H7 (cell line): ENCODE measurements around the gene CREG2. TPM values are rescaled to one million over a fixed set of nuclear protein-coding genes. Genes with fewer than 3 reads are reported as not detected.

Experiments used
- DNase-seq: peaks from one replicate; pipeline ENCODE4 v3.0.0; 2012
- H3K27me3 ChIP-seq: 2 replicates; pipeline ENCODE4 v1.6.0; 2011; ENCODE audit warnings: mild to moderate bottlenecking, low read length; ENCODE audit not compliant: control insufficient read depth, insufficient read depth
- H3K36me3 ChIP-seq: replicated peaks from 2 replicates; pipeline ENCODE4 v1.5.1; 2011; ENCODE audit warnings: low read length; ENCODE audit not compliant: control insufficient read depth, insufficient read depth
- H3K4me3 ChIP-seq: 2 replicates; pipeline ENCODE4 v1.5.1; 2011; ENCODE audit warnings: low read depth, mild to moderate bottlenecking, control low read depth, low read length, moderate library complexity; ENCODE audit not compliant: insufficient read depth
- total RNA-seq: library from RNA; depleted of rRNA; stranded (reverse); fragments of >200 nt; shearing (Covaris generic); gene quantifications from 2 replicates; pipeline ENCODE4 v1.2.3, GENCODE V29; 2014

CREG2 gene
- total RNA-seq, 1 experiment from 2014 or later = 0.03 TPM

GRCh38 chr2:101371636-101372035, 15.7 kb downstream of the CREG2 start:
- H3K27me3 ChIP-seq = no peaks in the 10 kb centered on the region
- no peaks in the 10 kb centered on the region for H3K36me3 ChIP-seq
- DNase-seq = no peak
- H3K4me3 ChIP-seq = no peak overlapping the region

- no peak for DNase-seq
- Histone ChIP-seq H3K27me3 (no peaks in the 10 kb centered on the region; the same call in 1 of the 2 replicates), H3K4me3 (no peak overlapping the region), H3K36me3 (no peaks in the 10 kb centered on the region)
Observed at GRCh38 chr2:101369100-101369499, 18.2 kb downstream of the CREG2 start.

- no peaks in the 10 kb centered on the region for H3K36me3 ChIP-seq
- DNase-seq = no peak
- no peaks in the 10 kb centered on the region; the same call in 1 of the 2 replicates for H3K27me3 ChIP-seq
- no peak overlapping the region for H3K4me3 ChIP-seq
Observed at GRCh38 chr2:101368376-101368775, 18.9 kb downstream of the CREG2 start.

- Histone ChIP-seq H3K4me3 (no peak overlapping the region), H3K27me3 (no peaks in the 10 kb centered on the region; the same call in 1 of the 2 replicates), H3K36me3 (no peaks in the 10 kb centered on the region)
- DNase-seq = no peak
Observed at GRCh38 chr2:101367508-101367907, 19.8 kb downstream of the CREG2 start.

- Histone ChIP-seq H3K27me3 (no peaks in the 10 kb centered on the region; the same call in 1 of the 2 replicates), H3K4me3 (no peak overlapping the region), H3K36me3 (no peaks in the 10 kb centered on the region)
- no peak for DNase-seq
Observed at GRCh38 chr2:101364878-101365277, 22.4 kb downstream of the CREG2 start.

GRCh38 chr2:101362777-101363176, 24.5 kb downstream of the CREG2 start:
- Histone ChIP-seq H3K4me3 (no peak overlapping the region), H3K27me3 (no peaks in the 10 kb centered on the region; the same call in 1 of the 2 replicates), H3K36me3 (no peaks in the 10 kb centered on the region)
- no peak for DNase-seq

GRCh38 chr2:101362316-101362715, 25.0 kb downstream of the CREG2 start:
- no peak overlapping the region for H3K4me3 ChIP-seq
- H3K36me3 ChIP-seq = no peaks in the 10 kb centered on the region
- H3K27me3 ChIP-seq = no peaks in the 10 kb centered on the region; the same call in 1 of the 2 replicates
- no peak for DNase-seq

GRCh38 chr2:101361522-101361921, 25.8 kb downstream of the CREG2 start:
- Histone ChIP-seq H3K4me3 (no peak overlapping the region), H3K27me3 (no peaks in the 10 kb centered on the region; the same call in 1 of the 2 replicates), H3K36me3 (no peaks in the 10 kb centered on the region)
- no peak for DNase-seq

- no peaks in the 10 kb centered on the region for H3K36me3 ChIP-seq
- H3K27me3 ChIP-seq = no peaks in the 10 kb centered on the region; the same call in 1 of the 2 replicates
- H3K4me3 ChIP-seq = no peak overlapping the region
- DNase-seq = no peak
Observed at GRCh38 chr2:101361121-101361520, 26.2 kb downstream of the CREG2 start.

GRCh38 chr2:101360232-101360631, 27.1 kb downstream of the CREG2 start:
- Histone ChIP-seq H3K27me3 (no peaks in the 10 kb centered on the region; the same call in 1 of the 2 replicates), H3K36me3 (no peaks in the 10 kb centered on the region), H3K4me3 (no peak overlapping the region)
- no peak for DNase-seq

- Histone ChIP-seq H3K27me3 (no peaks in the 10 kb centered on the region; the same call in 1 of the 2 replicates), H3K4me3 (no peak overlapping the region), H3K36me3 (no peaks in the 10 kb centered on the region)
- no peak for DNase-seq
Observed at GRCh38 chr2:101359410-101359954, 27.8 kb downstream of the CREG2 start.

GRCh38 chr2:101357376-101357775, 29.9 kb downstream of the CREG2 start:
- Histone ChIP-seq H3K36me3 (no peaks in the 10 kb centered on the region), H3K4me3 (no peak overlapping the region), H3K27me3 (no peaks in the 10 kb centered on the region)
- DNase-seq = no peak

- H3K27me3 ChIP-seq = no peaks in the 10 kb centered on the region
- DNase-seq = no peak
- H3K36me3 ChIP-seq = no peaks in the 10 kb centered on the region
- no peak overlapping the region for H3K4me3 ChIP-seq
Observed at GRCh38 chr2:101356521-101356920, 30.8 kb downstream of the CREG2 start.

GRCh38 chr2:101356055-101356454, 31.2 kb downstream of the CREG2 start:
- Histone ChIP-seq H3K4me3 (no peak overlapping the region), H3K36me3 (no peaks in the 10 kb centered on the region), H3K27me3 (no peaks in the 10 kb centered on the region)
- no peak for DNase-seq

- no peak for DNase-seq
- Histone ChIP-seq H3K36me3 (no peaks in the 10 kb centered on the region), H3K4me3 (no peak overlapping the region), H3K27me3 (no peaks in the 10 kb centered on the region)
Observed at GRCh38 chr2:101355401-101356054, 31.8 kb downstream of the CREG2 start.
